ENCODE results near the gene TBCCD1.

TBCCD1 gene

GRCh38 chr3:186567072-186567921 is at the start of gene TBCCD1:
TBCCD1 (minus strand) TSS chr3:186567339; CDS start chr3:186564329, 3,010 bp downstream.
- TF ChIP-seq EP300 (IDR thresholded peaks at IDR 0.05; ENCODE audit: borderline replicate concordance) (peak; percentile 9; the same call in 1 of the 2 replicates), RAD21 (IDR thresholded peaks at IDR 0.05; ENCODE audit: low read depth) (no peak), YY1 (IDR thresholded peaks at IDR 0.05; ENCODE audit: low read depth) (peak; percentile 52; the same call in 1 of the 2 replicates), CREB1 (IDR thresholded peaks at IDR 0.05; ENCODE audit: low read depth) (no peak), FOXM1 (IDR thresholded peaks at IDR 0.05; ENCODE audit: borderline replicate concordance, low read depth) (peak; percentile 22; the same call in 1 of the 2 replicates), TCF12 (IDR thresholded peaks at IDR 0.05; ENCODE audit: low read depth) (peak; percentile 45; the same call in 1 of the 2 replicates), TAF1 (IDR thresholded peaks at IDR 0.05; ENCODE audit: low read depth) (peak; percentile 96), ZBTB7A (IDR thresholded peaks at IDR 0.05; ENCODE audit: low read depth) (peak; percentile 72; the same call in 1 of the 2 replicates), TEAD4 (IDR thresholded peaks at IDR 0.05) (no peak; the same call in none of the 2 replicates), EGR1 (IDR thresholded peaks at IDR 0.05) (peak; percentile 62), NFIC (IDR thresholded peaks at IDR 0.05) (peak; percentile 30), CEBPB (IDR thresholded peaks at IDR 0.05) (no peak)
- TF ChIP-seq, protein P1, sequence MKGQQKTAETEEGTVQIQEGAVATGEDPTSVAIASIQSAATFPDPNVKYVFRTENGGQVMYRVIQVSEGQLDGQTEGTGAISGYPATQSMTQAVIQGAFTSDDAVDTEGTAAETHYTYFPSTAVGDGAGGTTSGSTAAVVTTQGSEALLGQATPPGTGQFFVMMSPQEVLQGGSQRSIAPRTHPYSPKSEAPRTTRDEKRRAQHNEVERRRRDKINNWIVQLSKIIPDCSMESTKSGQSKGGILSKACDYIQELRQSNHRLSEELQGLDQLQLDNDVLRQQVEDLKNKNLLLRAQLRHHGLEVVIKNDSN (IDR thresholded peaks at IDR 0.05), result 0 out of 2 replicates have a peak, but pooled peaks have one; percentile 4
- TF ChIP-seq, protein P2, sequence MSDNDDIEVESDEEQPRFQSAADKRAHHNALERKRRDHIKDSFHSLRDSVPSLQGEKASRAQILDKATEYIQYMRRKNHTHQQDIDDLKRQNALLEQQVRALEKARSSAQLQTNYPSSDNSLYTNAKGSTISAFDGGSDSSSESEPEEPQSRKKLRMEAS (IDR thresholded peaks at IDR 0.05), result peak; percentile 36; the same call in 1 of the 2 replicates
- TF ChIP-seq, protein P3, sequence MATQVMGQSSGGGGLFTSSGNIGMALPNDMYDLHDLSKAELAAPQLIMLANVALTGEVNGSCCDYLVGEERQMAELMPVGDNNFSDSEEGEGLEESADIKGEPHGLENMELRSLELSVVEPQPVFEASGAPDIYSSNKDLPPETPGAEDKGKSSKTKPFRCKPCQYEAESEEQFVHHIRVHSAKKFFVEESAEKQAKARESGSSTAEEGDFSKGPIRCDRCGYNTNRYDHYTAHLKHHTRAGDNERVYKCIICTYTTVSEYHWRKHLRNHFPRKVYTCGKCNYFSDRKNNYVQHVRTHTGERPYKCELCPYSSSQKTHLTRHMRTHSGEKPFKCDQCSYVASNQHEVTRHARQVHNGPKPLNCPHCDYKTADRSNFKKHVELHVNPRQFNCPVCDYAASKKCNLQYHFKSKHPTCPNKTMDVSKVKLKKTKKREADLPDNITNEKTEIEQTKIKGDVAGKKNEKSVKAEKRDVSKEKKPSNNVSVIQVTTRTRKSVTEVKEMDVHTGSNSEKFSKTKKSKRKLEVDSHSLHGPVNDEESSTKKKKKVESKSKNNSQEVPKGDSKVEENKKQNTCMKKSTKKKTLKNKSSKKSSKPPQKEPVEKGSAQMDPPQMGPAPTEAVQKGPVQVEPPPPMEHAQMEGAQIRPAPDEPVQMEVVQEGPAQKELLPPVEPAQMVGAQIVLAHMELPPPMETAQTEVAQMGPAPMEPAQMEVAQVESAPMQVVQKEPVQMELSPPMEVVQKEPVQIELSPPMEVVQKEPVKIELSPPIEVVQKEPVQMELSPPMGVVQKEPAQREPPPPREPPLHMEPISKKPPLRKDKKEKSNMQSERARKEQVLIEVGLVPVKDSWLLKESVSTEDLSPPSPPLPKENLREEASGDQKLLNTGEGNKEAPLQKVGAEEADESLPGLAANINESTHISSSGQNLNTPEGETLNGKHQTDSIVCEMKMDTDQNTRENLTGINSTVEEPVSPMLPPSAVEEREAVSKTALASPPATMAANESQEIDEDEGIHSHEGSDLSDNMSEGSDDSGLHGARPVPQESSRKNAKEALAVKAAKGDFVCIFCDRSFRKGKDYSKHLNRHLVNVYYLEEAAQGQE (IDR thresholded peaks at IDR 0.05; ENCODE audit: low read depth), result 0 out of 2 replicates have a peak, but pooled peaks have one; percentile 4

DNA sequence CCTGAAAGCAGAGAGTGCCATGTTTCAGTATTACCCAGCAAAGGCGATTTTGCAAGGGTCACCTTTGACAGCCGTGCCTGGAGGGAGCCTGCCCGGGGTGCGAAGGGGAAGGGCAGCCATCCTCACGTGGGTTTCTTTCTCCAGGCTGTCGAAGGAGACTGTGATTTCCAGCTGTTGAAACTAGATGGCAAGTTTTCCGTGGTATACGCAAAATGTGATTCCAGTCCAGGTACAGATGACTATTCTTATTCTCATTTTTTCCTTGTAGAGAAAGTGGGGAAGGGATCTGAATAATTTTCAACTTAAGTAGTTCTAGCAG is 49.1 kb upstream of the TBCCD1 start:
- TF ChIP-seq CREB1 (IDR thresholded peaks at IDR 0.05; ENCODE audit: low read depth) (no peak), EGR1 (IDR thresholded peaks at IDR 0.05) (no peak), YY1 (IDR thresholded peaks at IDR 0.05; ENCODE audit: low read depth) (no peak), EP300 (IDR thresholded peaks at IDR 0.05; ENCODE audit: borderline replicate concordance) (no peak), CEBPB (IDR thresholded peaks at IDR 0.05) (no peak), NFIC (IDR thresholded peaks at IDR 0.05) (no peak), FOXM1 (IDR thresholded peaks at IDR 0.05; ENCODE audit: borderline replicate concordance, low read depth) (no peak), TCF12 (IDR thresholded peaks at IDR 0.05; ENCODE audit: low read depth) (no peak), ZBTB7A (IDR thresholded peaks at IDR 0.05; ENCODE audit: low read depth) (no peak), TEAD4 (IDR thresholded peaks at IDR 0.05) (no peak), RAD21 (IDR thresholded peaks at IDR 0.05; ENCODE audit: low read depth) (no peak), TAF1 (IDR thresholded peaks at IDR 0.05; ENCODE audit: low read depth) (no peak)
- TF ChIP-seq, protein P2 (IDR thresholded peaks at IDR 0.05), result no peak
- TF ChIP-seq, protein P1 (IDR thresholded peaks at IDR 0.05), result no peak
- TF ChIP-seq, protein P3 (IDR thresholded peaks at IDR 0.05; ENCODE audit: low read depth), result no peak

GRCh38 chr3:186614597-186615483 is 47.7 kb upstream of the TBCCD1 start:
- TF ChIP-seq, protein P2 (IDR thresholded peaks at IDR 0.05), result 0 out of 2 replicates have a peak, but pooled peaks have one; percentile 39
- peak; percentile 62; the same call in 1 of the 2 replicates for TF ChIP-seq TEAD4 (IDR thresholded peaks at IDR 0.05)
- TF ChIP-seq CREB1 (IDR thresholded peaks at IDR 0.05; ENCODE audit: low read depth), result no peak
- peak; percentile 83 for TF ChIP-seq RAD21 (IDR thresholded peaks at IDR 0.05; ENCODE audit: low read depth)

DNA sequence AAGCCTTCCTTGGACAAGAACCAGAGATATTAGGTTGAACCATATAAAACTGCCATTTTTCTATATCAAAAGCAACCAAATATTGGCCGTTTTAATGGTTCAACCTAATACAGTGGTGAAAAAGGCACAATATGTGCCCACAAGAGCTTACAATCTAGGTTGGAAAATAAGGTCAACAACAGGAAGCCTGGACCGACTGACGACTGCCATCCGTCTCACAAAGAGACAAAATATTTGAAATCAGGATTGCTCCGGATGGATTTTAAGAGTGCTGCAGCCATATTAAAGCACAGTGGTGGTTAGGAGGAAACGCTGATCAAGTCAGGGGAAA is 47.1 kb upstream of the TBCCD1 start:
- TF ChIP-seq, protein P2 (IDR thresholded peaks at IDR 0.05), result no peak
- TF ChIP-seq, protein P3 (IDR thresholded peaks at IDR 0.05; ENCODE audit: low read depth), result no peak
- TF ChIP-seq EP300 (IDR thresholded peaks at IDR 0.05; ENCODE audit: borderline replicate concordance), result no peak
- TF ChIP-seq EGR1 (IDR thresholded peaks at IDR 0.05), result no peak
- TF ChIP-seq FOXM1 (IDR thresholded peaks at IDR 0.05; ENCODE audit: borderline replicate concordance, low read depth), result no peak
- TF ChIP-seq, protein P1 (IDR thresholded peaks at IDR 0.05), result no peak
- TF ChIP-seq RAD21 (IDR thresholded peaks at IDR 0.05; ENCODE audit: low read depth), result no peak
- no peak for TF ChIP-seq TEAD4 (IDR thresholded peaks at IDR 0.05)
- TF ChIP-seq TCF12 (IDR thresholded peaks at IDR 0.05; ENCODE audit: low read depth), result no peak
- TF ChIP-seq CREB1 (IDR thresholded peaks at IDR 0.05; ENCODE audit: low read depth), result no peak
- no peak for TF ChIP-seq NFIC (IDR thresholded peaks at IDR 0.05)
- no peak for TF ChIP-seq TAF1 (IDR thresholded peaks at IDR 0.05; ENCODE audit: low read depth)
- no peak for TF ChIP-seq CEBPB (IDR thresholded peaks at IDR 0.05)
- no peak for TF ChIP-seq YY1 (IDR thresholded peaks at IDR 0.05; ENCODE audit: low read depth)
- no peak for TF ChIP-seq ZBTB7A (IDR thresholded peaks at IDR 0.05; ENCODE audit: low read depth)

All from Ishikawa (cell line).